Lower leg skin (tissue), 4 donors: ENCODE results near the gene TRIP10. TPM values are rescaled to one million over a fixed set of nuclear protein-coding genes. Genes with fewer than 3 reads are reported as not detected.
"Not testable (repeated sequence)": the region's sequence is repeated elsewhere in the genome, so short reads cannot be mapped to it uniquely, and the experiment has no call there.

Experiments
- DNase-seq, 2 donors: peaks; one replicate each; pipeline ENCODE4 v3.0.0-alpha.2; 2019; ENCODE audit warnings: low spot score in 2 of 2
- H3K4me3 ChIP-seq: fragments of 200-600 bp; sonication (generic); 2 replicates; pipeline ENCODE4 v1.5.1; 2017; ENCODE audit warnings: mild to moderate bottlenecking, low read depth; ENCODE audit not compliant: poor library complexity, severe bottlenecking
- CTCF ChIP-seq, 3 donors: fragments of 450-650 bp; IDR thresholded peaks; one replicate each; pipeline ENCODE4 v1.5.1; 2016; ENCODE audit warnings: antibody characterized with exemption in 3 of 3, mild to moderate bottlenecking in 3 of 3, moderate library complexity in 2 of 3
- POLR2A ChIP-seq, 2 donors: fragments of 450-650 bp; IDR thresholded peaks; one replicate each; pipeline ENCODE4 v1.6.1; 2016 to 2017; ENCODE audit warnings: antibody characterized with exemption in 2 of 2, mild to moderate bottlenecking in 1 of 2, moderate library complexity in 1 of 2
- WGBS, 2 donors: methylation state at CpG; one replicate each; pipeline ENCODE4 v1.1.5; 2018; 5-methylcytosine and 5-hydroxymethylcytosine counted together
- intact Hi-C: fragments of 100-400 bp; cut with DNase I; formaldehyde crosslinking; loops from one replicate; pipeline ENCODE4 v1.15.0; 2023; ENCODE audit warnings: low total_unique reads
- total RNA-seq, 4 donors: library from RNA; depleted of rRNA; stranded (reverse); fragments of >200 nt; gene quantifications; one replicate each; pipeline ENCODE4 v1.1.0, GENCODE V29; 2016

The TRIP10 gene
- total RNA-seq, 4 donors from 2014 or later = 41.2 to 60.2 (median 46.5) TPM

GRCh38 chr19:6767357-6768235 is 28.1 kb downstream of the TRIP10 start, which contains the start of gene SH2D3A:
Gene SH2D3A (minus strand): TSS chr19:6767435. CDS start chr19:6763748, 3,687 bp downstream.
- H3K4me3 ChIP-seq = peak within 1 kb of the TSS; percentile 4
- DNase-seq = peak; percentile 87 to 97
- TF ChIP-seq CTCF (IDR thresholded peaks at IDR 0.05) (no peak), POLR2A (IDR thresholded peaks at IDR 0.05) (no peak)
- WGBS, 2 donors = 2 to 4% methylated on average over 41 to 46 of the region's 47 CpGs
- intact Hi-C loops = no loop called here

- TF ChIP-seq CTCF (IDR thresholded peaks at IDR 0.05) (no peak), POLR2A (IDR thresholded peaks at IDR 0.05) (no peak)
Observed at GRCh38 chr19:6768236-6768785, 28.8 kb downstream of the TRIP10 start.

GRCh38 chr19:6769006-6769619 is 29.6 kb downstream of the TRIP10 start:
- intact Hi-C loops = no loop called here
- no peak overlapping the region for H3K4me3 ChIP-seq
- no peak for TF ChIP-seq CTCF (IDR thresholded peaks at IDR 0.05)
- no peak for TF ChIP-seq POLR2A (IDR thresholded peaks at IDR 0.05)
- no peak for DNase-seq
- 54 to 56% methylated on average over 11 of the region's 11 CpGs for WGBS, 2 donors

More at GRCh38 chr19:6768236-6768785, 28.8 kb downstream of the TRIP10 start:
- WGBS, 2 donors = 60 to 62% methylated on average over 8 of the region's 8 CpGs
- no peak overlapping the region for H3K4me3 ChIP-seq
- intact Hi-C loops = no loop called here
- no peak for DNase-seq

GRCh38 chr19:6771648-6772027 is 32.2 kb downstream of the TRIP10 start:
- H3K4me3 ChIP-seq, intact Hi-C loops, DNase-seq: not testable (repeated sequence)
- 90 to 93% methylated on average over 7 of the region's 7 CpGs for WGBS, 2 donors

GRCh38 chr19:6772028-6772865 is 32.8 kb downstream of the TRIP10 start, which contains the start of gene VAV1:
Gene VAV1 (plus strand): TSS chr19:6772708. CDS start chr19:6772808, 100 bp downstream.
- DNase-seq = peak in 1 of 2 donors; percentile 90
- no peak for TF ChIP-seq POLR2A (IDR thresholded peaks at IDR 0.05)
- TF ChIP-seq CTCF (IDR thresholded peaks at IDR 0.05) = no peak
- intact Hi-C loops = no loop called here
- WGBS, 2 donors = 51 to 54% methylated on average over 21 to 23 of the region's 25 CpGs
- peak within 1 kb of the TSS; percentile 22 for H3K4me3 ChIP-seq
